ENCODE data around the gene IKBKE.

IKBKE gene

DNA sequence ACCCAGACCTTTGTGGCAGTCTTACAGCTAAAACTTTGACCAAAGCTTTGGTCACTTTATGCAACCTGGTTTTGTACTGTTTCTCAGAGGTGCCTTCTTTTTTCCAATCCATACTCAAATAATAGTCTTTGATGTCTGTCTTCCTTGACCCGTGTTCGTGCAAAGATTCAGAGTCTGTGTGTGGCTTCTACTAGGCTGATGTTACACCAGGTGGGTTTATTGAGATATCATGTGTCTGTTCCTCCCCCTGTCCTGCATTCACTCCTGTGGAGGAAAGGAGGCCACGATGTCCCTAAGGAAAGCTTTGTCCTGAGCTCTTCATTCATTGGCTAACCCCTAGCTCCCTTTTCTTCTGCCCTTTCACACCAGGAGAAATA lies 15.0 kb upstream of the IKBKE start:
- no peak for DNase-seq (ENCODE audit: low read depth)

DNA sequence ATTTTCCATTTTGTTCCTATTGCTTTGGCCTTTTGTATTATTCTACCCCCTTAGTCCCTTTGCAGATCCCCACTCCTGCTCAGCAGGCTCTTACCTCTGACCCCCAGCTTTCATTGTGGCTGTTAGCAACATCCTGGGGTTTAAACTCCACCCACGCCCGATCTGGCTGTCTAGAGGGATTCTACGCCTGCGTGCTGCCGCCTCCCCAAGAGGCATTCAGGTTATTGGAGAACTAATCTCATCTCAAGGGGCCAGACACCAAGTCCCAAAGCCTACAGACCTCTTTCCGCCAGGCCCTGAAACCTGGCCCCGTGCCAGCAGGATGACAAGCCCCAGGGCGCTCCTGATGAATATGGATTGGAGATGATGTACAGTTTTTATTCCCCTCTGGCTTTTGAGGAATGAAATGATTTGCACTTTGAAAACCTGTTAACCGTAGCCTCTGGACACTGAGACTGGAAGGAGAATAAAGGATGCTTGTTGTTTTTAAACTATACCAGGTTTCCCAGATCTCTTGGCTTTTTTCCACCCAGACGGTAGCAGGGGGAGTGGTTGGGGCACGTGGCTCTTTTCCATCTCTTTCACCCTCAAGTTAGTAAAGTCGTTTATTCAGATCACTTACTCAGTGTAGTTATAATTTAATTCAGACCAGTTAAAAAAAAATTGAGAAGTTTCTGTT lies 14.5 kb upstream of the IKBKE start:
- DNase-seq (ENCODE audit: low read depth), result no peak

DNA sequence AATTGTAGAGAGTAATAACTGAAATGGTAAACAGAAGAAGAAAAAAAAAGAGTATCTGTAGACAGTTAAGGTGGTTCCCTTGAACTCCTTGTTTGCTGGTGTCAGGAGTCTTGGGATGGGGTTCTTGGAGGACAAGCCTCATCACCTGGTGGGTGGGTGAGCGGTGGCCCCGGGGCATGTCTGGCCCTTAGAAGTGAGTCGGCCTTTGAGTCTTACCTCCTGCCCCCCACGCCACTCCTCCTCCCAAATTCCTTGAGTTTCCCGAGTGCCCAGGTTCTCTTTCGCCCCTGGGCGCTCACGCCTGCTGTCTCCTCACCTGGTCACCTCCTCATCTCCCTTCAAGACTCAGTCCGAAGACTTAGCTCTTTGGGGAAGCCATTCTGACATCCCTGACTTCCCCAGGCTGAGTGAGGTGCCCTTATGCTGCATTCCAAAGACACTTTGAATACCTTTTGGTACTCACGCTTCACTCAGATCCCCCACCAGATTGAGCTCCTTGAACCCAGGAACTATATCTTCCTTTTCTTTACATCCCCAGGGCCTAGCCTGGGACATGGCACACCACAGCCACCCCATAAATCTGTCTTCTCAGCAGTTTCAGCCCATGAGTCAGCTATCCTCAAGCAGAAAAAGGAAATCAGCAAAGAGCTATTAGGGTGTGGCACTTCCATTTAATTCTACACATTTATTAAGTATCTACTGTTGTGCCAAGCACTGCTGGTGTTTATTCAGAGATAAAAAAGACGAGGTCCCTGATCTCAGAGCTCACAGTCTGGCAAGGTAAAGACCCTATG lies 13.5 kb upstream of the IKBKE start:
- no peak for DNase-seq (ENCODE audit: low read depth)

DNA sequence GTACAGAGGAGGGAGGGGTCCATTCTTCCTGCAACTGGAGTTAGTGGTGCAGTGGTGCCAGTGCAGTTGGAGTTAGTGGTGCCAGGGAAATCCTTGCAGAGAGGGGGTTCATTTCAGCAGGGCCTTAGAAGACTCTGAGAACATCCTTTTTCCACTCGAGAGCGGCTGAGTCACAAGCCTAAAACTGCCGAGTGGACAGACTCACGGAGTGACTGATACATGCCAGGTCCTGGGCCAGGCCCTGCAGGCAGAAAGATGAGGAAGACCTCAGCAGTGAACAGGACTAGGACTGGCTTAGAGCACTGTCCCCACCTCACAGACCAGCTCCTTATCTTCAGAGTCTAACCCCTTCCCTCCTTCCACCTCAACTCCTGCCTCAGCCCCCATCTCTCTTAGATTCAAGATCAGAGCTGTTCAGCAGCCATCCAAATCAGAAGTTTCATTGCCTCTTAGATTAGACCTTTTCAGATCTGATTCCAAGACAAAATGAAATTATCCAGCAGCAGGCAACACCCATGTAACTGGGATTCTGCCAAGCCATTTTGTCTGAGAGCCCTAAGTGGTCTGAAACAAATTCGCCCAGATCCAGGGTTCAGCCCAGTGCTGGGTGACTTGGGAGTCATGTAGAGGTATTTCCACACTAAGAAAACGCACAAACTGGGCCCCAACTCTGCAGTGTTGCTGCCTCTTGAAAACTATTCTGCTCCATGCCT lies 12.7 kb upstream of the IKBKE start:
- DNase-seq (ENCODE audit: low read depth), result no peak

DNA sequence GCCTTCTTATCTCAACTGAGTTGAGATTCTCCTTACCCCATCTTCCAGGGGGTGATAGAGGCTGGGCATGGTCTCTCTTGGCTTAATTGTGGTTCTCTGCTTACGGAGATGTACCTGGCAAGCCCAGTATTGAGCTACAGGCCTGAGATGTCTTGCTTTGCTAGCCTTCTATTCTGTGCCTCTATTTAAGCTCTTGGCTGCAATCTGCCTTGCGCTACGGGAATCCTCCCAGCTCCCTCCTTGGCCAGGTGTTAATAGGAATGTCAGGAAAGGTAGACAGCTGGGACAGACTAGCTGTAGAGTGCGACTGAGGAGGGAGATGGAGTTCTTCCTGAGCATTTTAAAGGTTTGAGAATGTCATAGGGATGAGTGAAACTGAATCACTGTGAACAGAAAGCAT lies 10.6 kb upstream of the IKBKE start:
- no peak for DNase-seq (ENCODE audit: low read depth)

DNA sequence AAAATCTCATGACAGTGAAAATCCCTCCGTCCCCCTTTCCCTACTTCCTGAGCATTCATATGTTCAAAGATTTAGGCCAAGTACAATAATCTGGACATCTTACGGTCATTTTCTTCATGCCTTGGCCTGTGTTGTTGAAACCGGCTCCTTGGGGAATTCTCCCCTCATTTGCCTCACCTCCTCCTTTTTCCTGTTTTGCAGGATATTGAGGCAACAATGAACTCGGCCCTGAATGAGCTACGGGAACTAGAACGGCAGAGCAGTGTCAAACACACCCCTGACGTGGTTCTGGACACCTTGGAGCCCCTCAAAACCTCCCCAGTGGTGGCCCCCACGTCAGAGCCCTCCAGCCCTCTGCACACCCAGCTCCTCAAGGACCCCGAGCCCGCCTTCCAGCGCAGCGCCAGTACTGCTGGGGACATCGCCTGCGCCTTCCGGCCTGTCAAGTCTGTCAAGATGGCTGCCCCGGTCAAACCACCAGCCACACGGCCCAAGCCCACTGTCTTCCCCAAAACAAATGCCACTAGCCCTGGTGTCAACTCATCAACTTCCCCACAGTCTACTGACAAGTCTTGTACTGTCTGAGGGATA lies 9.3 kb upstream of the IKBKE start:
- no peak for DNase-seq (ENCODE audit: low read depth)

DNA sequence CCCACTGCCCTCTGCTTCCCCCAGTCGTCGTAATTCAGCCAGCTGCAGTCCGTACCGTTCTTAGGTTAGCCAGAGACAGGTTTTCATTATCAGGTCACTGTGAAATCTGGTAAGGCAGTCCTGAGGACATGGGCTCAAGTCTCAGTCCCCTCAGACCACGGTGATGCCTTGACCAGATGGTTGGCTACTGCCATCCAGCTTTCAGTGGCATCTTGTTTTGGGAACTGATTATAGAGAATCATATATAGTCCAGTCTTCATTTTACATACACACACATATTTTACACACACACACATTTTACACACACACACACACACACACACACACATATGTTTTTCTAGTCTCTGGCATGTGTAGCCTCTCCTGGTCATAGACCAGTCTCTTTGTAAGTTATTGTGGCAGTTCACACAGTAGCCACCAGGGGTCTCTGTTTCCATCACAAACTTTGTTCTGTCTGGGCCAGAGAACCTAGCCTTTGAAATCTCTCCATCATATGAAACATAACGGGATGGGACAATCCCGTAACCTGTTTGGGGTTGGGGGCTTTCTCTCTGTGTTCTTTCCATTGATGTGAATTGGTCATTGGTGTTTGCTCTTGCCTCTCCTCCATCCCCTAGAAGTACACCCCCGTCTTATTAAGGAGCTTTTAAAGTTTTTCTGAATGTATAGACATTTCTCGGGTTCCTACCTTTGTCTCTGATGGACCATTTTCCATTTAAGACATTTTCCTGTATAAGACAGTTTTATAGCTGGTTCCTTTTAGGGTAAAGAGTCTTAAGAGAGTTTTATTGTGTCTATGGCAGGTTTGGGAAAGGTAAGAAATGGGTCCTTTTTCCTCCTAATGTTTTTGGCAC lies 8.4 kb upstream of the IKBKE start:
- DNase-seq (ENCODE audit: low read depth), result peak; percentile 62

DNA sequence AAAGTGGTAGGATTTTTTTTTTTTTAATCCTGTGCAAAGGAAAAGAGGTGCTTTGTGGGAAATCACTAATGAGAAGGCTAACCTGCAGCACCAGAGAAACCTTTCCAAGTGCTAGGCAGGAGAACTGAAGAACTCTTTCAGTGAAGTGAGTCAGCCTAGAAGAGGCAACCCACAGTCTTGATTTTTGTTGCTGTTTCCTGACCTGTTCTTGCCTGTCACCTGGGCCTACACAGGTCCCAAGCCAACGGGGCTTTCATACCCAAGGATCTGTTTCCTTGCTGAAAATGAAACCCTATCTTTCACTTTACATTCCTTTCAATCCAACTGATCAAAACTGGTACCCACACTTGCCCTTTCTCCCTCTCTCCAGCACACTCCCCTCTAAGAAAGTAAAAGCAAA lies 7.1 kb upstream of the IKBKE start:
- DNase-seq (ENCODE audit: low read depth), result no peak

DNA sequence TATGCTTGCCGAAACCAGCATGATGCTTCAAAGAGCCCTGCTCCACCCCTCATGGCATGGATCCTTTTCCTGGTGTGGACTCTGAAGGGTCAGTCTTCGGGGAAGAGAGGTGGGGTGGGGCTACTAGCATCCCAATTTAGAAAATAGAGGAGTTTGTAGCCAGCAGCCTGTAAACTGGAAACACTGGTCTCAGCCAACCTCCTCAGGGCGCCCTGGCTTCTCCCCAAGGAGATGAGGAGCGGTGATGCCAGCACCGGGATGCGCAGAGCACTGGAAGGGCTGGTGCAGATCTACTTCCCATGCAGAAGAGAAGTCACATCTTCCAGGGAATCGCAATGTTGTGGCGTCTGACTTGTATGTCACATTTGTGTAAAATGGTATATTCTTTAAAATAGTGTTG lies 6.4 kb upstream of the IKBKE start:
- DNase-seq (ENCODE audit: low read depth), result no peak

DNA sequence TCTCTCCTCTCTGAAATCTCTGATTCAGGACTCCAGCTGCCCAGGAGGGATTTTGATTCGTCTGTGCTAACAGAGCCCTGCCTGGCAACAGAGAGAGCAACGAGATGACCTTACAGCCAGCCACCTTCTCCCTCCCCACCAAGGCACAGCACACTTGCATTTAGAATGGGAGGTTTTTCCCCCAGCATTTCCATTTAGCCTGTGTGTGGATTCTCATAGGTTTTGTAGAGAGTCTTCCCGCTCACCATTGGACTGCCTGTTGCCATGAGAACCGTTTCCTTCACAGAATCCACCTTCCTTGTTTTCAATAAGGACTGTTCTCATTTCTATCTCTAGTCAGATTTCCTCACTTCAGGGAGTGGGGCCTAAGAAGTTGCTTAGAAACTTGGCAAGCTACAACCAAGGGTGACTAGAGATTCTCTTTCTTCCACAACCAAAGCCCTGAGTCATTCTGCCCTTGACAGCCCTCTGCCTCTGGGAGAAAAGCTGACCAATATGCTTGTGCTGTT lies 5.8 kb upstream of the IKBKE start:
- DNase-seq (ENCODE audit: low read depth), result peak; percentile 94

DNA sequence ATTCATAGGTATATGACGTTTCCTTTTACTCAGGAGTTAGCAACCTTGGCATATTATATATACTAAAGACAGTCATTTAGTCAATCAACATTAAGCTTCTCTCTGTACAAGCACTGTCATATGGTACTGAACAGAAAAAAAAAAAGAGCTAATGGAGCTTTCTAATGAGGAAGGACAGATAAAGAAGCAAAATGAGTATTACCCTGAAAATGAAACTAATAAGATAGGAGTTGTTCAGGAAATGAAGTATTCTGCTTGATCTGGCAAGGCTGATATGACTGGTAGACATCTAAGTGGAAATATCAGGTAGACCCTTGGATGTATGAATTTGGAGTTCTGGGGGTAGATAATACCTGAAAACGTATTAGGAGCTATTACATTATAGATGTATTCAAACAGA lies 4.3 kb upstream of the IKBKE start:
- no peak for DNase-seq (ENCODE audit: low read depth)

DNA sequence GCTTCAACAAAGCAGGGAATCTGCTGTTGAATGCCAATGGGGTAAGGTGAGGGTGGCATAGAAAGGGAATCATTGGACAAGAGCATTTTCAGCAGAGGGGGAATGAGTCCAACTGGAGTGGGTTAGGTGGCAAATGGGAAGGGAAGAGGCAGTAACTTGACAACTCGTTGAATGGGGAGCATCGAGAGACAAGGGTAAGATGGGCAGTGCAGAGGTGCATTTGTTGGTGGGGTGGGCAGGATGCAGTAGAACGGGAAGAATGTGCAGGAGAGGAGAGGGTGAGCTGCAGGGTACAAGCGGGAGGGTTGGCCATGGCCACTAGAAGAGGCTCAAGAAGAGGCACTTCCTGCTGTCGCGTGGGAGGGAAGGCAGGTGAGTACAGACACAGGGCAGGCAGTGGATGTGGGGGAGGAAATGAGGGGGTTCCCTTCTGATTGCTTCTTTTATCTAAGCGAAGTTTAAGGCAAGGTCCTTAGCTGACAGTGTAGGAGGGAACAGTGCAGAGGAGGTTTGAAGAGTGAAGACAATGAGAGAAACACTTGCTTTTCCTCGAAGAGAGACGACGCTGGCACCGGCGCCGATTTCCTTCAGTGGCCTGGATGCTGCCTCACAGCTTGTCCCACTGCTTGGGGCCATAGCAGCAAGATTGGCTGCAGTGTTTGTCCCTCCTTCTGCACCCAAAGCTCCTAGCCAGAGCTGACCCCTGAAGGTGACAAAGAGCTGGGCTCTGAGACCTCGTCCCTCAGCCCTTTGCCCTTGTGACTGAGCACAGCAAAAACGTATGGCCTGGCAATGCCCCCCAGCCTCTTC lies 3.2 kb upstream of the IKBKE start:
- no peak for DNase-seq (ENCODE audit: low read depth)

DNA sequence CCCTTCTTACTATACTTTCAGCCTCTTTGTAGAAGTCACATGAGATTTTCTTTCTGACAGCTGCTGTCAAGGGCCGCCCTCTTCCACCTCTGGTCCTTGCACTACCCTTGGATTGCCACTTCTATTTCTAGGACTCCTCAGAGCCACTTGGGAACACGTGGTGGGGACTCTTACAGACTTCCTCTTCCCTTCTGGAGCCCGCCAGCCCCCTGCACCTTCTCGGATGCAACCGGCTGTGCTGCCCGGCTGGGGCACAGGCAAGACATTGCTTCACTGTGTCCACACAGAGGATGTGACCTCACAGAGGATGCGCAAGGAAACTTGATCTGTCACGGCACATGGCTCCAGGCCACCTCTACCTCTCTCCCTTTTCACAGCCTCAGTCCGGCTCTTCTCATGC lies 2.4 kb upstream of the IKBKE start:
- DNase-seq (ENCODE audit: low read depth), result no peak

DNA sequence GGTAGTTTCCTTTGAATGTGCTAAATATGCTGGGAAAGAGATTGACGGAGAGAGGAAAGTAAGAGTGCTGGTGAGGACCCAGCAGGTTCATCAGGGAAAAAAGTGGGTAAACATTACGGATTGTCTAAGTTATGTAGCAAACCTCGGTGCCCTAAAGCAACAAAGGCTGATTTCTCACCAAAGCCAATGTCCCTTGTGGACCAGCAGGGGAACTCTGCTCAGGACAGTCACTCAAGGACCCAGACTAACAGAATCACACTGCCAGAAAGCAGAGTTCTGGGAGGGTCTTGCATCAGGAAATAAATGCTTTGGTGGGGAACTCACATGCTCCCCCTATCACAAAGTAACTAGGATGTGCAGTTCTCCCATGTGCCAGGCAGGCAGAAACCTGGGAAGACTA lies 1.7 kb upstream of the IKBKE start:
- no peak for DNase-seq (ENCODE audit: low read depth)

DNA sequence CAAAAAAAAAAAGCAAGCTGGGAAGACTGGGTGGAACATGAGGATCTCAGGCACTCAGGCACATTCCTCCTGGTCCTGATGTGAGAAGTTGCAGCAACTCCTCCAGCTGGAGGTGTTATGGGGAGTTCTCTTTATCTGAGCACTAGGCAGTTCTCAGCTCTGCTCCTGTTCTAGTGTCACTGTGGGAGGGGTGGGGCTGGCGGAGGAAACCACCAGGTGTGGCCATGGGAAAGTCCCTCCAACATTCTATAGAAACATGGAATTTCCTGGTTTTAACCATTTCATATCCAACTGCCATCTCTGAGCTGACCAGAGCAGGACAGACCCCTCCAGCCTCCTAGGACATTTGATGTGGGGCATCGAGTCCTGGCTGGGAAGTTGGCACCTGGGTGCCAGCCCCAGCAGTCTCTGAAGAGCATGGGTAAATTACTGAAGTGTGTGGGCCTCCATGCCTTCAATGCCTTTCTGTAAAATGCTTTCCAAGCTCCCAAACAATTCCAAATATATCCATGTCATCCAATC lies 804 bp upstream of the IKBKE start:
- DNase-seq (ENCODE audit: low read depth), result no peak

DNA sequence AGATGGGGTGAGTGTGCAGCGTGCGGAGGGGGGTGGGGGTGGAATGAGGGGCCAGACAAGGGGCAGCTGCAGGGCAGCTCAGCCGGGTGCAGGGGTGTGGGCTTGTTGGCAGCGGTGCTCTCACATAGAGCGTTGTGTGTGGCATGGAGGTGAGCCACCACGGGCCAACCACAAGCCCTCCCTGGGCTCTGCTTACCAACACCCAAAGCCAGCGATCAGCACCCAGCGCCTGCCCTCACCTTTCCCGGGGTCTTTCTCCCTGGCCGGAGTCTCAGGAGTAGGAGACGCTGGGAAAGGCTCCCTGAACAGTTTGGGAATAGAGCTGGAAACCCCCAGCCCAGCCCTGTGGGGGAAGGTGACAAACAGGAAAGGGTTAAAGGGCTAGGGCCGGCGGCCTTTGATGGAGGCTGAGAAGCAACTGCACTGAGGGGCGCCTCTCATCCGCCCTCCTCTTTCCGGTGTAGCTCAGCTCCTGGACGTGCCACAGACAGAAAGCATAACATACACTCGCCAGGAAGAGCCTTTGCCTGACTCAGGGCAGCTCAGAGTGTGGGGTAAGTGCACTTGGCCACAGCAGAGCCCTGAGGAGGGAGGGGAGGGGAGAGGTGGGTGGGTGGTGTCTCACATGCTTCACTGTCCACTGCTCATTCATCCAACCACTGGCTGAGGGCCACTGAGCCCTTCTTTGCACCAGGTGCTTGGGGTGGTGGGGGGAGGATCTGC lies 577 bp downstream of the IKBKE start:
- peak; percentile 29 for DNase-seq (ENCODE audit: low read depth)

DNA sequence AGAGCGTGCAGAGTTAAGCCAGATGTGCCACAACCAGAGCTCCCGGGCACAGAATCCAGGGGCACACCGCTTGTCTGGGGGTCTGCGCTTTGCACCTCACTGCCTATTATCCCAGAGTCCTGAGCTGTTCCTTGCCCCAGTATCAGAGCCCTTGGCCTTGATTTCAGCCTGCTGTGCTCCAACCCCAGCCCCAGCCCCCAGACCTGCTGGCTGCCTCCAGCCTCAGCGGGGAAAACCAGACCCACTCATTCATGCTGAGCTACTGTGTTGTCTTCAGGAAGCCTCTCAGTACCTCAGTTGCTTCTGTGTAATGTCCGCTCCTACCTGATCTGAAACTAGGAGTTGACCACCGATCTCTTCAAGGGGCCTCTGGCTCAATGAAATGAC lies 1.1 kb downstream of the IKBKE start:
- DNase-seq (ENCODE audit: low read depth), result no peak

DNA sequence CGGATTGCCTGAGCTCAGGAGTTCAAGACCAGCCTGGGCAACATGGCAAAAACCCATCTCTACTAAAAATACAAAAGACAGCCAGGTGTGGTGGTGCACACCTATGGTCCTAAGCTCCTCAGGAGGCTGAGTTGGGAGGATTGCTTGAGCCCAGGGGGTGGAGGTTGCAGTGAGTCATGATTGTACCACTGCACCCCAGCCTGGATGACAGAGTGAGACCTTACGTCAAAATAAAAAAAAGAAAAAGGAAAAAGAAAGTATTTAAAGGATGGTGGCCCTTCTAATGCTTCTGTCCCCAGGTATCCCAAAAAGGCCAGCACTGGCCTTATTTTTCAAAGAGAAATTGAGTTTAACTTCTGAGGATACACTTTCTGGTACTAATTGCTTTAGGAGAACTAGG lies 1.7 kb downstream of the IKBKE start:
- DNase-seq (ENCODE audit: low read depth), result no peak

DNA sequence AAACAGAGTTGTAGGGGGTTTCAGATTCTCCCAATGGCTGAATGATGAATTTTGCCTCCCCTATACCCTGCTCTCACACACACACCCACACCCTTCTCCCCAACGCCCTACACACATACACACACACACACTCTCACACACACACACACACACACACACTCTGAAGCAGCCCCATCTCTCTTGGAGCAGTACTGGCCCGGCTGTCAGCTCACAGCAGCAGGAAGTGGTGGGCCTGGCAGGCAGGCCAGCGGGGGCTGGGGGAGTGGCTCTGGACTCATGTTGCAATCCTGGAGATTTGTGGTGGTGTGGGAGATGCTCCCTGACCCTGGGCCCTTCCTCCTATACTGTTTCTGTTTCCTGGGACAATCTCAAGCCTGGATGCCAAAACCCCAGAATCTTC lies 2.2 kb downstream of the IKBKE start:
- DNase-seq (ENCODE audit: low read depth), result peak; percentile 13

DNA sequence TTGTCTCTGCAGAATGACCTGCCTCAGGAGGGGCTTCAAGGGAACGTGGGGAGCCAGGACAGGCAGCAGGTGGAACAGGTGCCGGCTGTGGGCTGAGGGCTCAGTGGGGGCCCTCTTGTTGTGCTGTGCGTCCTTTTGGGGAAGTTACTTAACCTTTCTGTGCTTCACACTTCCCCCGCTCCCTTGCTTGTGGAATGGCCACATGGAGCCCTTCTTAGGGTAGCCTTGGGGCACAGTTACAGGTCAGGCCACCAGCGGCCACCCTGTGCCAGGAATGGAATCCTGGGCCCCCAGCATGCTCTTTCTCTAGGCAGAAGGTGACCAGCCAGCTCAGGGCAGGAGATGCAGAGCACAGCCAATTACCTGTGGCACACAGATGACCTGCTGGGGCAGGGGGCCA lies 2.6 kb downstream of the IKBKE start:
- DNase-seq (ENCODE audit: low read depth), result no peak

All from stromal cell of bone marrow (primary cell).